AG09319 (cell line): ENCODE results near the gene NECAB2.

Source experiments
- DNase-seq: peaks from one replicate; pipeline ENCODE4 v3.0.0-alpha.2; 2010; ENCODE audit warnings: low read depth; ENCODE audit errors: extremely low read depth
- CTCF ChIP-seq: IDR thresholded peaks from 2 replicates; pipeline ENCODE4 v1.5.1; 2011; ENCODE audit warnings: low read depth, mild to moderate bottlenecking, inconsistent platforms, low read length, moderate library complexity

NECAB2 gene

GRCh38 chr16:83959656-83960434 lies 8.2 kb upstream of the NECAB2 start:
- no peak for DNase-seq

GRCh38 chr16:83960521-83961249 lies 7.4 kb upstream of the NECAB2 start:
- no peak for TF ChIP-seq CTCF
- no peak for DNase-seq

More at GRCh38 chr16:83959656-83960434, 8.2 kb upstream of the NECAB2 start:
- TF ChIP-seq CTCF = no peak

- no peak for TF ChIP-seq CTCF
Observed at GRCh38 chr16:83961591-83961990, 6.5 kb upstream of the NECAB2 start.

GRCh38 chr16:83963277-83964119 lies 4.5 kb upstream of the NECAB2 start:
- no peak for DNase-seq
- TF ChIP-seq CTCF = no peak

More at GRCh38 chr16:83961591-83961990, 6.5 kb upstream of the NECAB2 start:
- no peak for DNase-seq

GRCh38 chr16:83964684-83965443 lies 3.2 kb upstream of the NECAB2 start:
- TF ChIP-seq CTCF = no peak
- no peak for DNase-seq

- TF ChIP-seq CTCF = no peak
- DNase-seq = no peak
Observed at GRCh38 chr16:83965444-83966152, 2.4 kb upstream of the NECAB2 start.
